HG03103 (cell line): ENCODE measurements around the gene ANKFN1.

Experiments
- ATAC-seq: cut with Tn5 transposase; IDR thresholded peaks from one replicate; pipeline ENCODE4 v1.9.1; 2021; ENCODE audit warnings: low read depth; ENCODE audit not compliant: unreplicated experiment

The ANKFN1 gene

GRCh38 chr17:56152874-56153602 lies at the start of gene ANKFN1:
TSS of gene ANKFN1 (plus strand) at chr17:56153475. CDS start at chr17:56212668, 59,193 bp downstream.
- no peak for ATAC-seq

- ATAC-seq, result no peak
Observed at GRCh38 chr17:56108811-56109284, 44.4 kb upstream of the ANKFN1 start.

GRCh38 chr17:56109836-56110235 lies 43.4 kb upstream of the ANKFN1 start:
- ATAC-seq, result no peak

GRCh38 chr17:56110463-56111135 lies 42.7 kb upstream of the ANKFN1 start:
- ATAC-seq, result no peak

DNA sequence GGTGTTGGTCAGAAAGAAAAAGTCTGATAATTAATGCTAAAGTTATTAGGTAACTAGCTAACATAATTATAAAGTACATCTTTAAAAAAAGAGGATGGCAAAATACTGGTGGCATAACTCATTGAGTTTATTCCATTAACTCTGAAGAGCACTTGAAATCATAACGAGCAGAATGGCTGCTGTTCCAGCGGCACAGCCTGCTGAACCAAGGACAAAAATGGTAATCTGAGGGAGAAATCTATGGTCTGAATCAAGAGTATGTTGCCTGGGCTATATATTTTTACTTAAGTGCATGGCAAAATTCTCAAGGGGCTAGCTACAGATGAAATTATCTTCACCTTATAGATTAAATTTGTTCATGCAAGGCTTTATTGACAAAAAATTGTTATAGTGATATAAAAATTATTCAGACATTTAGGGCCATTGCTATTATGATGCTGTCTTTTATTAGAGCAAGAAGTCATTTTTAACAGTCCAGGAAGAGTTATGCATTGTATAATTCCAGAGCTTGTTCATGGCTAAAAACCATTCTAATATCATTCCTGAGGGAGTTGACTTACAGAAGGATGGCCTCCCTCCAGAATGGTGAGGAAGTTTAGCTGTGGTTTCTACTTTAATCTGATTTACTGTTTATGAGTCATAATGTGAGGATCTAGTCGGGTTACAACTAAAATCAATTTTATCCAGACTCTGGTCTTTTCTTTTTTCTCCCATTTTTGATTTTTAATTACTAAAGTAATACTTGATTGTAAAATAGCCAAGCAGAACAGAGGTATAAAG lies 41.4 kb upstream of the ANKFN1 start:
- no peak for ATAC-seq

- ATAC-seq, result no peak
Observed at GRCh38 chr17:56113486-56113885, 39.8 kb upstream of the ANKFN1 start.

DNA sequence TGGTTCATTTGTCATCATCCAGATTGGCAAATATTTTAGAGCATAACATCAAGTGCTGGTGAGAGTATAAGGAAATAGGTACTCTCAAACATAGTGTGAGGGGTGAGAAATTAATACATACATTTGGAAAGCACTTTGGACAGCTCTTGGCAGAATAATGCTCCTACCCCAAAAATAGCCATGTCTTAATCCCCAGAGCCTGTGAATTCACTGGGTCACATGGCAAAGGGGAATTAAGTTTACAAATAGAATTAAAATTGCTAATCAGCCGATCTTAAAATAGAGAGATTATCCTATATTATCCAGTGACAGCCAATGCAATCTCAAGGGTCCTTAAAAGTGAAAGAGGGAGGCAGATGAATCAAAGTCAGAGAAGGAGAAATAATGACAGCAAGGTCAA lies 38.8 kb upstream of the ANKFN1 start:
- no peak for ATAC-seq

DNA sequence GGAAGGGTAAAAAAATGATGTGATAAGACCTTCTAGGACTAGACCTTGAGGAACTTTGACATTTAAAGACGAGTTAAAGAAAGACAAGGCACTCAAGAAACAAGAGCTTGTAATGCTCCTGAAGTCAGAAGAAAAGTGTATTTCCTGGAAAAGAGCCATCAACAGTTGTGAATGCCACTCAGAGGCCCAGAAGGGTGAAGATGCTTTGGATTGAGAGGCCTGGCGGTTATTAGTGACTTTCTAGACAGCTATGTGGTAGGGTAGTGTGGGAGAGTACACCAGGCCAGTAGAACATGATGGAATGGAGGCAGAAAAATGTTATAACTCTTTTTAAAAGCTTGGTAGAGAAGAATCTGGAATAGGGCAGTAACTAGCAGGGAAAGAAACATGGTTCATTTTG lies 34.1 kb upstream of the ANKFN1 start:
- ATAC-seq, result no peak

DNA sequence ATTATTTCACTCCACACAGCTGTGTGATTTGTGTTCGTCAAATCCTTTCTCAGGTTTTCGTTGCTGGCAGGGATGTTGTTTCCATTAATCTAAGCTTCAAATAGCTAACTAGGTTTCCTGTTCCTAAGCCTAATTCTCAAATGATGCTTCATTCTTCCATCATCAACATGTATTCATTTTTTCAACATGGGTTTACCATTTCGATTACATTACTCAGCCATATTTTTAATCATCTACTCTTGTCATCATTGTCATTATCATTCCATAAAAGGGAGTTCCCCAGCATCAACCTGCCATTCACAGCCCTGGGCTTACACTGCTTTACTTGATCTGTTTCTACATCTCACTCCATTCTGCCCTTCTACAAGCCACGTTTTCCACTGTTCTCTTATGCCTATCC lies 33.3 kb upstream of the ANKFN1 start:
- no peak for ATAC-seq

DNA sequence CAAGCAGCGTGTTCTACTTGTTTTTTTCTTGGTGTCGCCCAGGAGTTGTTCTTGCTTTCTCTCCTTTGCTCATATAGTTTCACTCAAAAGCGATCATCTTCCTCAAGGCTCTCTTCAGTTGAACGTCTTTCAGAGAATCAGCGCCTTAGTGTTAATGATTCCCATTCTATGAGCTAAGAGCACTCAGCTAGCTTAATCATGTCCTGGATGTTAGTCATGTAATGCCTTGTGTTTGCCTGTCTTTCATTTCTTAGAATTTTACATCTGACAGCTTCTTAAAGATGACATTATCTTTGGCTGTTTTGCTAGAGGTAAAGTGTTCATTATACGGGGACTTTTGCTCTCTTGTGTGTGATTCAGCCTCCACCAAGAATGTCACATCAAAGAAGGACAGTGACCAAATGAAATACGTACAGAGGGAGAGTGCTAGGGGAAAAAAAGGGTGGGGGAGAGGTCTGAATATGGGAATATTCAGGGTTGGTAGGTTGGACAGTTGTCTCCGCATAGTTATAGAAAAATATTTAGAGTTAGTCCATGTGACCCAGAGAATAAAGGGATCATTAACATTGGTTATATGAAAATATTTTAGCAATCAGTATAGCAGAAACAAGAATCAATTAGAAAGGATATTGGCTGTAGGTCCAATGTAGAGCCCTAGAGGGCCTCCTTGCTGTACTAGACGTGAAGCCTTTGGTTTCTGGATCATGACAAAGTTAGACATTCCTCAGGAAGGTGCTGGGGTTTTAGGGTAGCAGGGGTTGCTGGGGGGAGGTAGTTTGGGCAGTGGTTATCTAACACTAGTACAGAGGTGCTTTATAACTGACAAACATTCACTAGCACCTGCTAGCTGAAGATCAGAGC lies 31.9 kb upstream of the ANKFN1 start:
- no peak for ATAC-seq

DNA sequence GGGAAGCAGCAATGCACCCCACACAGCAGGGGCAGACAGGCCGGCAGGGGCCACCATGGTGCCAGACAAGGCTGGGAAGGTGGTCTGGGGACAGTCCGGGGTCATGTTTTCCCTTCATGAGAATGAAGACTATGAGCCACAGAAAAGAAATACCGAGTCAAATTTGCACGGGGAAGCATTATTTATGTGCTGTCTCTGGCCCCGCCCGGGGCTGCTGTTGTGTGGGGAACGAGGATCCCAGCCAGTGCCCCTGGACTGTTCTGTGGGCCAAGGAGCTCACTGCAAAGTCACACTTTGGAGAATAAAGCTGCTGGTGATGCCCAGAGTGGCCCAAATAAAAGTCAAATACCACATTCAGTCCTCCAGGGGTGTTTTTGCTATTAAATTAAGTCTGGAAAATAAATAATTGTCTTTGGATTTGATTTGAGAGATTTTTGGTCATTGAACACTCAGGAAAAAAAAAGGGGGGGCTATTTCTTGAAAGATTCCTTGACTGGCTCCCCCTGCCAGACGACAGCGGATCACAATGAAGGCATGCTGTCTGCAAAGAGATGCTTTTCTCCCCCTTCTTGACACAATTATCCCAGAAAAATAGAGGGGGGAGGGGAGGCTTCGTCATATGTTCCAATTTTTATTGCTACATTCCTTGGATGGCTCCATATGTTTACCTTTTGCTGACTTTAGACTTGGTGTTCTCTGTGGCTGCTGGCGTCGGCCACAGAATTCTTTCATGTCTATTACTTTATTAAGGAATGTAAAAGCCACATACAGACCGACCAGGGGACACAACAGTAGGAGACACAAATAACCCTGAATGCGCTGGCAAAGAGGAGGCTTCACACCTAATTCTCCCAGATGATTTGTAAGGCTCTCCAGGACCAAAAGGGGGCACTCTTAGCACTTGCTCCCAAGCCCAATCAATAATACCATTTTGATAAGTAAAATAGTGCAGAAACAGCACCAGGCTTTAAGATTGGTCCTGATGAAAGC lies 27.1 kb upstream of the ANKFN1 start:
- ATAC-seq, result no peak

GRCh38 chr17:56130026-56130425 lies 23.2 kb upstream of the ANKFN1 start:
- ATAC-seq, result no peak

- no peak for ATAC-seq
Observed at GRCh38 chr17:56130631-56131030, 22.6 kb upstream of the ANKFN1 start.

DNA sequence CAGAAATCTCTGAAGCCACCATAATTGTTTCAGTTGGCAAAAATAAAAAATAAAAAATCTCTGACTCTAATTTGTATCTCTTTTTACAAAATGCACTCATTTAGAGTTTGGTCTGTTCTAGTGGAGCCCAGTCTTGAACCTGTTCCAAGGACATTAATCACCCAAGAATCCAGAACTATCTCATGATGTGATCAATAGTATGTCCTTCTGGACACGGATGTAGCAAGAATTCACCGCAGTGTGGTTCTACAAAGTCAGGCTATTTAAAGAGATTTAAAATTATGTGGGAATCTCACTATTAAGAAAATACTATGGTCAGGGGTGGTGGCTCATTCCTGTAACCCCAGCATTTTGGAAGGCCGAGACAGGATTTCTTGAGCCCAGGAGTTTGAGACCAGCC lies 21.8 kb upstream of the ANKFN1 start:
- ATAC-seq, result no peak

GRCh38 chr17:56136301-56136700 lies 17.0 kb upstream of the ANKFN1 start:
- no peak for ATAC-seq

DNA sequence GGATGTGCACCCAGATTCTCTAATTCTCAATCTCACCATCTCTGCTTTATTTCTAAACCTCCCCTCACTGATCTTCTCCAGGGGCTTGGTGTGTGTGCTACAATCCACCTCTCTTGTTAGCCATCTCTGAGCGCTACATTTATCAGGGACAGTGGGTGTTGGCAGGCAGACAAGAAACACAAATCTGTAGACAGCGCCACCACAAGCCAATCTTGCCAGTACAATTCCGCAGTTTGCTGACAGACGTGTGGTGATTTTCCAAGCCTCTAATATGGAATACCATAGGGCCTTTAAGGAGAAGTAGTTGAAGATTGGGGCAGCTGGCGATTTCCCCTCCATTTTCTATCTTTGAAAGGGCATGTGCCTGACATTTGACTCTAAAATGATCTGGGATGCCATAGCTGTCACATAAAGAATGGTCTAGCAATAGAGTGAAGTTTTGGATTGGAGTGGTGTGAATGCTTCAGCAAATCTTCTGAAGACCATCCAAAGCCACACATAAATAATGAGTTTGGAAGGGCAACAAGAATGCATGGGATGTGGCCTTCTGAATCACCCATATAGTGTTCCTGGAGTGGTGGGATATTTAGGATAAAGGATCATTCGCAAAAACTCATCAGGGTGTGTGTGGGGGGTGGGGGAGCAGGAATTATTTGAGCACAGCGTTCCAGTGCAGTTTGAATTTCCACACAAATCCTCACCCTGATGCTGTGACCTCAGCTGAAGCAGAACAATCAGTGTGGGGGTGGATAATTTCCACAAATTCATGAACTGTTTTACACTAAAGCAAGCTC lies 12.0 kb upstream of the ANKFN1 start:
- ATAC-seq, result no peak

DNA sequence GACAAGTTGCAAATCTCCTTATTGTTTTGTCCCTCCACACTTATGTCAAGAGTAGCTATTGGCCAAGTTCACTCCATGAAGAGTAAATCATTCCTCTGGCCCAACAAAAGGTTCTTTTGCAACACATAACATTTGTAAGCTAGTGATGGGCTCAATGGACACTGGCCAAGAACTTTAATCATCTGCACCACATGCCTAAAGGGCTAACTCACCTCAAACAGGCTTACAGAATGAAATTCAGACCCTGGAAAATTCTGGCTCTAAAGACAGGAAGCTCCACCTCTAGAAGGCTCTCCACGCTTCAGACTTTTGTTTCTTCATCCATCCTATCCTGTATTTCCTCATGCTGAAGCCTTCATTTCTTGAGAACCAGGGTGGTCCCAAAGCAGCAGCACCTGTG lies 10.9 kb upstream of the ANKFN1 start:
- ATAC-seq, result no peak

GRCh38 chr17:56142781-56143180 lies 10.5 kb upstream of the ANKFN1 start:
- ATAC-seq, result no peak
